OCI-LY7 (cell line): ENCODE measurements around the gene STX8.

Source experiments
- EZH2phosphoT487 ChIP-seq: fragments of 200-600 bp; sonication (generic); IDR thresholded peaks from 2 replicates; pipeline ENCODE4 v1.6.1; 2018; ENCODE audit warnings: low read depth, borderline replicate concordance, mild to moderate bottlenecking, mixed run types, antibody characterized with exemption, low read length, moderate library complexity, mixed read lengths
- TF ChIP-seq, protein P1 (sequence below): fragments of 200-600 bp; sonication (generic); conservative IDR thresholded peaks from 2 replicates; pipeline ENCODE4 v1.5.1; 2014; ENCODE audit warnings: mild to moderate bottlenecking, antibody characterized with exemption, low read length, moderate library complexity, mixed read lengths

- TF ChIP-seq, protein P1, sequence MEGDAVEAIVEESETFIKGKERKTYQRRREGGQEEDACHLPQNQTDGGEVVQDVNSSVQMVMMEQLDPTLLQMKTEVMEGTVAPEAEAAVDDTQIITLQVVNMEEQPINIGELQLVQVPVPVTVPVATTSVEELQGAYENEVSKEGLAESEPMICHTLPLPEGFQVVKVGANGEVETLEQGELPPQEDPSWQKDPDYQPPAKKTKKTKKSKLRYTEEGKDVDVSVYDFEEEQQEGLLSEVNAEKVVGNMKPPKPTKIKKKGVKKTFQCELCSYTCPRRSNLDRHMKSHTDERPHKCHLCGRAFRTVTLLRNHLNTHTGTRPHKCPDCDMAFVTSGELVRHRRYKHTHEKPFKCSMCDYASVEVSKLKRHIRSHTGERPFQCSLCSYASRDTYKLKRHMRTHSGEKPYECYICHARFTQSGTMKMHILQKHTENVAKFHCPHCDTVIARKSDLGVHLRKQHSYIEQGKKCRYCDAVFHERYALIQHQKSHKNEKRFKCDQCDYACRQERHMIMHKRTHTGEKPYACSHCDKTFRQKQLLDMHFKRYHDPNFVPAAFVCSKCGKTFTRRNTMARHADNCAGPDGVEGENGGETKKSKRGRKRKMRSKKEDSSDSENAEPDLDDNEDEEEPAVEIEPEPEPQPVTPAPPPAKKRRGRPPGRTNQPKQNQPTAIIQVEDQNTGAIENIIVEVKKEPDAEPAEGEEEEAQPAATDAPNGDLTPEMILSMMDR = no peak
- no peak for TF ChIP-seq EZH2phosphoT487
Observed at GRCh38 chr17:9321890-9322289, 253.7 kb downstream of the STX8 start.
